Spleen (tissue), 11 donors: Measurements from ENCODE around the gene TMC6. TPM values are rescaled to one million over a fixed set of nuclear protein-coding genes. Genes with fewer than 3 reads are reported as not detected.
"Not testable (repeated sequence)": the region's sequence is repeated elsewhere in the genome, so short reads cannot be mapped to it uniquely, and the experiment has no call there.

Experiments
- DNase-seq: peaks from one replicate; pipeline ENCODE4 v3.0.0-alpha.2; 2020
- H3K27ac ChIP-seq, 8 donors: fragments of 200-600 bp; sonication (generic) in 7 of 8; 1 replicate in 4 of 8; 2 replicates in 4 of 8; pipeline versions ENCODE4 v1.5.0 to v1.8.0; 2016 to 2021; ENCODE audit warnings: inconsistent platforms in 4 of 8, mild to moderate bottlenecking in 4 of 8, moderate library complexity in 1 of 8
- H3K27me3 ChIP-seq, 7 donors: fragments of 200-600 bp; sonication (generic) in 6 of 7; replicated peaks in 1 of 7; 1 replicate in 4 of 7; 2 replicates in 3 of 7; pipeline versions ENCODE4 v1.5.0 to v1.8.0; 2016 to 2021; ENCODE audit warnings: inconsistent platforms in 3 of 7, mild to moderate bottlenecking in 1 of 7
- H3K36me3 ChIP-seq, 6 donors: fragments of 200-600 bp; sonication (generic) in 5 of 6; 1 replicate in 4 of 6; 2 replicates in 2 of 6; pipeline versions ENCODE4 v1.5.0 to v1.8.0; 2016 to 2021; ENCODE audit warnings: inconsistent platforms in 2 of 6
- H3K4me1 ChIP-seq, 6 donors: fragments of 200-600 bp; sonication (generic) in 5 of 6; 1 replicate in 3 of 6; 2 replicates in 3 of 6; pipeline versions ENCODE4 v1.5.0 to v1.8.0; 2016 to 2021; ENCODE audit warnings: inconsistent platforms in 3 of 6
- H3K4me3 ChIP-seq, 8 donors: fragments of 200-600 bp; sonication (generic) in 7 of 8; 1 replicate in 4 of 8; 2 replicates in 4 of 8; pipeline versions ENCODE4 v1.5.0 to v1.8.0; 2016 to 2021; ENCODE audit warnings: inconsistent platforms in 4 of 8, mild to moderate bottlenecking in 4 of 8, moderate library complexity in 2 of 8
- H3K9me3 ChIP-seq, 8 donors: fragments of 200-600 bp; sonication (generic) in 7 of 8; 1 replicate in 4 of 8; 2 replicates in 4 of 8; pipeline versions ENCODE4 v1.5.0 to v1.8.0; 2016 to 2021; ENCODE audit warnings: inconsistent platforms in 4 of 8
- POLR2A ChIP-seq, 3 donors: fragments of 450-650 bp; IDR thresholded peaks; one replicate each; pipeline ENCODE4 v1.5.1; 2017; ENCODE audit warnings: antibody characterized with exemption in 3 of 3, mild to moderate bottlenecking in 1 of 3
- POLR2AphosphoS5 ChIP-seq, 3 donors: sonication (generic); formaldehyde crosslinking; IDR thresholded peaks; one replicate each; pipeline ENCODE4 v1.5.1; 2017; ENCODE audit warnings: antibody characterized with exemption in 3 of 3
- WGBS, 5 donors: extraction: QIAGEN DNeasy Blood & Tissue Kit in 3 of 5; methylation state at CpG; one replicate each; pipeline versions ENCODE4 v1.1.5 to v1.1.7; 2013 to 2018; 5-methylcytosine and 5-hydroxymethylcytosine counted together
- intact Hi-C: fragments of 100-400 bp; cut with DNase I; formaldehyde crosslinking; loops from one replicate; pipeline ENCODE4 v1.15.0; 2023; ENCODE audit warnings: low total_unique reads
- polyA plus RNA-seq, 3 donors: library from polyadenylated mRNA; stranded (reverse); fragments of 200-250 nt; gene quantifications; one replicate each; pipeline ENCODE4 v1.2.1, GENCODE V29; 2013
- total RNA-seq, 7 donors: library from RNA; depleted of rRNA in 3 of 7; stranded (reverse); fragments of >200 nt in 3 of 7; fragmentation: NEBNext Ultra II Directional in 4 of 7; extraction: Animal tissue kit (Norgen Biotek cat#: 25700) in 4 of 7; gene quantifications; one replicate each; pipeline versions ENCODE4 v1.1.0 to v1.2.1, GENCODE V29; 2016 to 2021
- TF ChIP-seq, protein P1 (sequence below), 11 experiments: fragments of 200-600 bp in 7 of 11; fragments of 450-650 bp in 4 of 11; sonication (generic) in 4 of 11; IDR thresholded peaks in 8 of 11; conservative IDR thresholded peaks in 3 of 11; 1 replicate in 7 of 11; 2 replicates in 4 of 11; pipeline versions ENCODE4 v1.4.0 to v1.8.0; 2016 to 2021; ENCODE audit warnings: antibody characterized with exemption in 11 of 11, inconsistent platforms in 4 of 11, mild to moderate bottlenecking in 1 of 11
- donor health status: healthy with polysubstance abuse.
- donor health status: DM: no; HTN: no; CAD: no; lungs with moderate emphysema.
- donor health status: DM: no; HTN: no; CAD: no.
- donor health status: Bipolar disorder and iron deficiency.
- donor health status: healthy.
- donor health status: DM: no; HTN: no; CAD: no.
- donor health status: DM: yes; HTN: yes; CAD: no.

Gene TMC6
- total and polyA plus RNA-seq, 10 donors = 132 to 425 (median 260) TPM

GRCh38 chr17:78089576-78090281, 38.8 kb downstream of the TMC6 start:
- intact Hi-C loops = no loop called here
- Histone ChIP-seq H3K36me3 (peaks cover 5 to 99% (median 76%) of the 10 kb centered on the region in 6 donors), H3K4me3 (no peak overlapping the region), H3K9me3 (no peaks in the 10 kb centered on the region), H3K27ac (peak overlapping the region; percentile 7 to 68 (median 49)), H3K27me3 (no peaks in the 10 kb centered on the region), H3K4me1 (peaks cover 0 to 12% (median 8%) of the 10 kb centered on the region in 6 donors)
- TF ChIP-seq POLR2AphosphoS5 (IDR thresholded peaks at IDR 0.05) = no peak
- TF ChIP-seq, protein P1, sequence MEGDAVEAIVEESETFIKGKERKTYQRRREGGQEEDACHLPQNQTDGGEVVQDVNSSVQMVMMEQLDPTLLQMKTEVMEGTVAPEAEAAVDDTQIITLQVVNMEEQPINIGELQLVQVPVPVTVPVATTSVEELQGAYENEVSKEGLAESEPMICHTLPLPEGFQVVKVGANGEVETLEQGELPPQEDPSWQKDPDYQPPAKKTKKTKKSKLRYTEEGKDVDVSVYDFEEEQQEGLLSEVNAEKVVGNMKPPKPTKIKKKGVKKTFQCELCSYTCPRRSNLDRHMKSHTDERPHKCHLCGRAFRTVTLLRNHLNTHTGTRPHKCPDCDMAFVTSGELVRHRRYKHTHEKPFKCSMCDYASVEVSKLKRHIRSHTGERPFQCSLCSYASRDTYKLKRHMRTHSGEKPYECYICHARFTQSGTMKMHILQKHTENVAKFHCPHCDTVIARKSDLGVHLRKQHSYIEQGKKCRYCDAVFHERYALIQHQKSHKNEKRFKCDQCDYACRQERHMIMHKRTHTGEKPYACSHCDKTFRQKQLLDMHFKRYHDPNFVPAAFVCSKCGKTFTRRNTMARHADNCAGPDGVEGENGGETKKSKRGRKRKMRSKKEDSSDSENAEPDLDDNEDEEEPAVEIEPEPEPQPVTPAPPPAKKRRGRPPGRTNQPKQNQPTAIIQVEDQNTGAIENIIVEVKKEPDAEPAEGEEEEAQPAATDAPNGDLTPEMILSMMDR (IDR thresholded peaks at IDR 0.05 in 8 of 11, conservative IDR thresholded peaks at IDR 0.05 in 3 of 11) = no peak
- no peak for TF ChIP-seq POLR2A (IDR thresholded peaks at IDR 0.05)
- WGBS, 5 donors = 63 to 73% (median 69%) methylated on average over 7 of the region's 7 CpGs
- no peak for DNase-seq

GRCh38 chr17:78088529-78088928, 40.0 kb downstream of the TMC6 start:
- 50 to 100% (median 96%) methylated on average over 1 of the region's 1 CpG for WGBS, 5 donors
- Histone ChIP-seq H3K27ac (no peak overlapping the region), H3K4me1 (peaks cover 0 to 12% (median 8%) of the 10 kb centered on the region in 6 donors), H3K27me3 (no peaks in the 10 kb centered on the region), H3K9me3 (no peaks in the 10 kb centered on the region), H3K4me3 (no peak overlapping the region), H3K36me3 (peaks cover 5 to 99% (median 64%) of the 10 kb centered on the region in 6 donors)
- intact Hi-C loops = no loop called here
- no peak for DNase-seq
- TF ChIP-seq, protein P1 (IDR thresholded peaks at IDR 0.05 in 8 of 11, conservative IDR thresholded peaks at IDR 0.05 in 3 of 11) = no peak
- no peak for TF ChIP-seq POLR2A (IDR thresholded peaks at IDR 0.05)
- TF ChIP-seq POLR2AphosphoS5 (IDR thresholded peaks at IDR 0.05) = no peak

DNA sequence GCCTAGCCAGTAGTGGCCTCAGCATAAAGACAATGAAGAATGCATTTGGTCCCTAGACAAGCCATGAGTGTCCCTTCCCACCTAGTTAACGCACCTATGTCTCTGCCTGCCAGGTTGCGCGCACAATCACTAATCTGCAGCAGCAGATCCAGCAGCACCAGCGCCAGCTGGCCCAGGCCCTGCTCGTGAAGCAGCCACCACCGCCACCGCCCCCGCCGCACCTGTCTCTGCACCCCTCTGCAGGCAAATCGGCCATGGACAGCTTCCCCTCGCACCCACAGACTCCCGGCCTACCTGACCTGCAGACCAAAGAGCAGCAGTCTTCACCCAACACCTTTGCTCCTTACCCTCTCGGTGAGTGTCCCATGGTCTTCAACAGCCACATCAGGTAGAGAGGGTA, 41.8 kb downstream of the TMC6 start:
- peaks cover 5 to 99% (median 57%) of the 10 kb centered on the region in 6 donors for H3K36me3 ChIP-seq
- no peak for DNase-seq
- no peak overlapping the region for H3K27ac ChIP-seq
- H3K27me3 ChIP-seq = no peaks in the 10 kb centered on the region
- WGBS, 5 donors = 94 to 98% (median 96%) methylated on average over 9 to 13 of the region's 13 CpGs
- no peak overlapping the region for H3K4me3 ChIP-seq
- TF ChIP-seq POLR2AphosphoS5 (IDR thresholded peaks at IDR 0.05) = no peak
- TF ChIP-seq POLR2A (IDR thresholded peaks at IDR 0.05) = no peak
- TF ChIP-seq, protein P1 (IDR thresholded peaks at IDR 0.05 in 8 of 11, conservative IDR thresholded peaks at IDR 0.05 in 3 of 11) = no peak
- H3K4me1 ChIP-seq = peaks cover 0 to 12% (median 8%) of the 10 kb centered on the region in 6 donors
- intact Hi-C loops = no loop called here
- no peaks in the 10 kb centered on the region for H3K9me3 ChIP-seq

DNA sequence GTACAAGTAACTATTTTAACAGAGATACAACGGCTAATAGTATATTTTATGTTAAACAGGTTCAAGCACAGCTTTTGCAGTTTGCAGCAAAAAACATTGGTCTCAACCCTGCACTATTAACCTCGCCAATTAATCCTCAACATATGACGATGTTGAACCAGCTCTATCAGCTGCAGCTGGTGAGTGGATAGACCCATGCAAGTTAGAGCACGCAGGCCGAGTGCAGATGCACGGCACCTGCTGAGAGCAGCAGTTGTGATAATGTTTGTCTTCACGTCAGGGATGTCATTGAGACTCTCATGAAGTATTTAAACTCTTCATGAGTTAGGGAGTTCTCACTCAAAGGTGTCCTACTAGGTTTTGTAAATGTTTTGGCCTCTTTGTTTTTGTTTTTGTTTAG, 45.6 kb downstream of the TMC6 start:
- Histone ChIP-seq H3K9me3 (no peaks in the 10 kb centered on the region), H3K27me3 (no peaks in the 10 kb centered on the region), H3K36me3 (peaks cover 5 to 99% (median 69%) of the 10 kb centered on the region in 6 donors), H3K4me3 (no peak overlapping the region), H3K4me1 (no peaks in the 10 kb centered on the region), H3K27ac (no peak overlapping the region)
- TF ChIP-seq POLR2A (IDR thresholded peaks at IDR 0.05) (no peak), POLR2AphosphoS5 (IDR thresholded peaks at IDR 0.05) (no peak)
- TF ChIP-seq, protein P1 (IDR thresholded peaks at IDR 0.05 in 8 of 11, conservative IDR thresholded peaks at IDR 0.05 in 3 of 11) = no peak
- intact Hi-C loops = no loop called here
- DNase-seq = no peak
- WGBS, 5 donors = 92 to 95% (median 95%) methylated on average over 7 of the region's 7 CpGs

DNA sequence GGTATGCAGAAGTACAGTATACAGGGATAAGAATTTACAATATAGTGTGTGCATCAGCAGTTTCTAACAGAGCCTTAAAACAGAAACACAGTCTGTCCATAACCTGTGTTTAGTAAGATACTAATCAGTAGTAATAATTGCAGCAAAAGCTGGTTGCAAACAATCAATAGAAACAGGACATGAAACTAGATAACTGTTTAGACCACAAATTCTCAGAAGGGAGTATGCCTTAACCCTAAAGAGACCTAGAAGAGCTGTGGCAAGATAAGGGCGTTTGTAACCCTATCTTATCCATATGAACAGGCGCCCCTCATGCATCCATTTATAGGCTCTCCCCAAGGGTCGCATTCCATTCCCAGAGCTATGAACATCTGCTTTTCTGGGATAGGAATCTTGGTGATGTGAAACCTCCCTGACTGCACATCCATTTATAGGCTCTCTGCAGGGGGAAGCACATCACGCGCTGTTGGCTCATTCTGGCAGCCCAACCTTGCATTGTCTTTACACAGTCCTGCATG, 46.1 kb downstream of the TMC6 start:
- H3K36me3 ChIP-seq = peaks cover 5 to 99% (median 70%) of the 10 kb centered on the region in 6 donors
- DNase-seq, intact Hi-C loops, H3K4me3 ChIP-seq, H3K27me3 ChIP-seq, H3K4me1 ChIP-seq, H3K27ac ChIP-seq, H3K9me3 ChIP-seq: not testable (repeated sequence)
- 80 to 90% (median 89%) methylated on average over 5 of the region's 5 CpGs for WGBS, 5 donors
